GM12878 (cell line): ENCODE data around the gene ARHGAP15. TPM values are rescaled to one million over a fixed set of nuclear protein-coding genes. Genes with fewer than 3 reads are reported as not detected.

Experiments used
- ATAC-seq: fragments of 200-7000 bp; cut with Tn5 transposase; 3 replicates; pipeline ENCODE4 v1.9.1; 2020; ENCODE audit warnings: mild to moderate bottlenecking, moderate library complexity
- BruUV-seq: library from RNA; stranded (reverse); fragments of 400-500 nt; replicated peaks from 2 replicates; lab custom pipeline; 2021; lab: Mats Ljungman, UMichigan
- CTCF ChIA-PET: fragments of 300-600 bp; sonication (Branson Sonifier 250); formaldehyde crosslinking; extraction: SDS; loops from one replicate; lab custom pipeline; 2021; ENCODE audit warnings: inconsistent platforms; lab: Yijun Ruan, JAX
- POLR2A ChIA-PET: fragments of 350-600 bp; formaldehyde crosslinking; extraction: SDS; loops from one replicate; lab custom pipeline; 2021; ENCODE audit warnings: inconsistent platforms; lab: Charles Lee
- RAD21 ChIA-PET: fragments of 300-600 bp; sonication (Branson Sonifier 250); formaldehyde crosslinking; loops from one replicate; lab custom pipeline; 2023; ENCODE audit warnings: antibody characterized with exemption; ENCODE audit not compliant: unreplicated experiment; lab: Charles Lee
- SMC1A ChIA-PET: fragments of 300-600 bp; sonication (Branson Sonifier 250); formaldehyde crosslinking; loops from one replicate; lab custom pipeline; 2023; ENCODE audit not compliant: unreplicated experiment, uncharacterized antibody; lab: Charles Lee
- DNase-seq: peaks from one replicate; pipeline ENCODE4 v3.0.0-alpha.2; 2011; ENCODE audit warnings: low read depth, low spot score
- FAIRE-seq: peaks from 3 replicates; lab custom pipeline; 2011; peaks lifted over from hg19 to GRCh38; lab: Jason Lieb, UNC
- H2AFZ ChIP-seq: 2 replicates; pipeline ENCODE4 v1.6.0; 2011; ENCODE audit warnings: low read depth, low read length, control low read depth; ENCODE audit not compliant: control insufficient read depth
- H3K27ac ChIP-seq: 2 replicates; pipeline ENCODE4 v1.5.1; 2011; ENCODE audit warnings: control low read depth; ENCODE audit not compliant: control insufficient read depth, insufficient read depth
- H3K27me3 ChIP-seq, 2 experiments: replicated peaks in 1 of 2; 2 replicates each; pipeline versions ENCODE4 v1.6.0 to v1.6.1; 2011; ENCODE audit warnings: low read length in 1 of 2; ENCODE audit not compliant: control insufficient read depth in 2 of 2, insufficient read depth in 2 of 2
- H3K36me3 ChIP-seq, 2 experiments: 2 replicates each; pipeline ENCODE4 v1.5.1; 2011; ENCODE audit warnings: low read length in 1 of 2; ENCODE audit not compliant: control insufficient read depth in 2 of 2, insufficient read depth in 2 of 2
- H3K4me1 ChIP-seq: 2 replicates; pipeline ENCODE4 v1.6.1; 2011; ENCODE audit warnings: mild to moderate bottlenecking, low read length, moderate library complexity, mixed read lengths; ENCODE audit not compliant: control insufficient read depth, insufficient read depth
- H3K4me2 ChIP-seq: 2 replicates; pipeline ENCODE4 v1.6.0; 2011; ENCODE audit warnings: control low read depth; ENCODE audit not compliant: control insufficient read depth, insufficient read depth
- H3K4me3 ChIP-seq: fragments of 200-600 bp; sonication (generic); 2 replicates; pipeline ENCODE4 v1.5.1; 2016
- H3K79me2 ChIP-seq: 2 replicates; pipeline ENCODE4 v1.6.0; 2011; ENCODE audit warnings: low read length; ENCODE audit not compliant: control insufficient read depth, insufficient read depth
- H3K9ac ChIP-seq: 2 replicates; pipeline ENCODE4 v1.8.0; 2011; ENCODE audit warnings: low read length, control low read depth, mixed read lengths; ENCODE audit not compliant: control insufficient read depth, insufficient read depth
- H3K9me3 ChIP-seq: replicated peaks from 3 replicates; pipeline ENCODE4 v1.5.1; 2011; ENCODE audit warnings: mild to moderate bottlenecking, low read length; ENCODE audit not compliant: control insufficient read depth, insufficient read depth
- H4K20me1 ChIP-seq: 2 replicates; pipeline ENCODE4 v1.6.0; 2011; ENCODE audit not compliant: control insufficient read depth, insufficient read depth
- CBX3 ChIP-seq: fragments of 200-600 bp; sonication (generic); IDR thresholded peaks from 2 replicates; pipeline ENCODE4 v1.6.1; 2016; ENCODE audit warnings: low read depth, borderline replicate concordance
- PKNOX1 ChIP-seq: fragments of 450-650 bp; IDR thresholded peaks from 2 replicates; pipeline ENCODE4 v1.6.1; 2016; ENCODE audit warnings: mild to moderate bottlenecking
- POLR2AphosphoS2 ChIP-seq: IDR thresholded peaks from 2 replicates; pipeline ENCODE4 v1.6.1; 2011; ENCODE audit warnings: low read depth, mild to moderate bottlenecking, low read length, improper control_type of control experiment, moderate library complexity
- SUZ12 ChIP-seq: fragments of 200-600 bp; sonication (generic); IDR thresholded peaks from one replicate; pipeline ENCODE4 v1.6.1; 2018; ENCODE audit warnings: antibody characterized with exemption, mild to moderate bottlenecking; ENCODE audit not compliant: unreplicated experiment
- ZBTB11 ChIP-seq: fragments of 450-650 bp; formaldehyde crosslinking; IDR thresholded peaks from 2 replicates; pipeline ENCODE4 v1.5.0; 2022; ENCODE audit warnings: mild to moderate bottlenecking, missing genetic modification characterization
- ZBTB40 ChIP-seq: fragments of 450-650 bp; IDR thresholded peaks from 2 replicates; pipeline ENCODE4 v1.6.1; 2016; ENCODE audit warnings: mild to moderate bottlenecking, moderate library complexity, borderline replicate concordance
- ZNF592 ChIP-seq: fragments of 450-650 bp; IDR thresholded peaks from 2 replicates; pipeline ENCODE4 v1.6.1; 2017; ENCODE audit warnings: mild to moderate bottlenecking, moderate library complexity
- WGBS: methylation state at CpG from one replicate; pipeline ENCODE4 v1.1.6; 2016; ENCODE audit warnings: low lambda C conversion rate; ENCODE audit not compliant: insufficient replicate concordance, insufficient coverage; ENCODE audit errors: missing lambda C conversion rate; 5-methylcytosine and 5-hydroxymethylcytosine counted together
- in situ Hi-C: fragments of 300-500 bp; cut with MboI; formaldehyde crosslinking; loops from 9 replicates; pipeline ENCODE4 v1.14.3; 2018; ENCODE audit warnings: mixed read lengths
- intact Hi-C: fragments of 100-400 bp; cut with micrococcal nuclease; formaldehyde crosslinking; loops from one replicate; pipeline ENCODE4 v1.14.2; 2022; ENCODE audit not compliant: unreplicated experiment
- polyA plus RNA-seq, 11 experiments: library from polyadenylated mRNA; depleted of rRNA in 4 of 11; unstranded in 6 of 11; stranded (reverse) in 5 of 11; fragments of >200 nt; fragmentation: Nextera tagmentation in 4 of 11; fragmentation: Illumina TruSeq in 1 of 11; extraction: Ambion mirVana in 4 of 11; extraction: Trizol in 1 of 11; gene quantifications; 1 replicate in 1 of 11; 2 replicates in 10 of 11; pipeline versions ENCODE4 v1.2.1 to v1.2.3, GENCODE V29; 2011 to 2016; ENCODE audit warnings: inconsistent platforms in 2 of 11, missing spikeins in 2 of 11, low read depth in 1 of 11
- total RNA-seq, 4 experiments: library from RNA; depleted of rRNA in 3 of 4; stranded (reverse); fragments of >200 nt in 3 of 4; fragmentation: Illumina TruSeq in 1 of 4; extraction: Trizol in 1 of 4; gene quantifications; 2 replicates each; pipeline versions ENCODE4 v1.2.1 to v1.2.3, GENCODE V29; 2013 to 2021

The ARHGAP15 gene
- total and polyA plus RNA-seq, 10 of the 15 experiments (the other 5 are each of a cell fraction or from before 2014, with no cell fraction given) = 38.0 to 92.6 (median 66.7) TPM

- Histone ChIP-seq H3K79me2 (no peaks in the 10 kb centered on the region), H3K4me1 (no peaks in the 10 kb centered on the region), H3K9me3 (no peaks in the 10 kb centered on the region), H3K27ac (no peak overlapping the region), H3K9ac (no peak overlapping the region), H3K4me3 (no peak overlapping the region), H2AFZ (no peak overlapping the region), H3K36me3 (no peaks in the 10 kb centered on the region), H3K4me2 (no peak overlapping the region), H4K20me1 (no peaks in the 10 kb centered on the region)
- DNase-seq = no peak
- intact Hi-C loops = no loop called here
- ChIA-PET CTCF (interaction anchor here (1.4 kb wide), 1 partner anchor 181 kb away, joined by 3 read pairs; no protein-coding TSS in a partner anchor), SMC1A (interaction anchor here (0.9 kb wide), 1 partner anchor 47 kb away, joined by 3 read pairs; no protein-coding TSS in a partner anchor), POLR2A (no interaction called here)
- WGBS = 85% methylated on average over 2 of the region's 2 CpGs
- no peak for ATAC-seq
- no peak for FAIRE-seq
- in situ Hi-C loops = no loop called here
- no peak for TF ChIP-seq ZBTB40
- no peak for TF ChIP-seq POLR2AphosphoS2
- no peak for TF ChIP-seq SUZ12
- TF ChIP-seq ZBTB11 (CRISPR knock-in tag) = no peak
- no peak for TF ChIP-seq CBX3
- TF ChIP-seq ZNF592 = no peak
- no peak for TF ChIP-seq PKNOX1
- TF ChIP-seq, all 136 proteins: peak for 0
- RAD21 ChIA-PET = no interaction called here
- no peaks in the 10 kb centered on the region for H3K27me3 ChIP-seq
- BruUV-seq = no TSS peak
Observed at GRCh38 chr2:143084462-143084861, 44.8 kb upstream of the ARHGAP15 start.
